Peyer's patch (tissue), 4 donors: ENCODE results near the gene EYA2. TPM values are rescaled to one million over a fixed set of nuclear protein-coding genes. Genes with fewer than 3 reads are reported as not detected.

Source experiments
- DNase-seq, 3 donors: peaks; one replicate each; pipeline ENCODE4 v3.0.0-alpha.2; 2017 to 2019
- H3K27ac ChIP-seq, 4 donors: fragments of 200-600 bp; sonication (generic); one replicate each; pipeline ENCODE4 v1.5.1; 2016 to 2019
- H3K27me3 ChIP-seq, 2 donors: fragments of 200-600 bp; sonication (generic); one replicate each; pipeline ENCODE4 v1.5.1; 2019
- H3K36me3 ChIP-seq, 3 donors: fragments of 200-600 bp; sonication (generic); one replicate each; pipeline ENCODE4 v1.5.1; 2016 to 2019
- H3K4me1 ChIP-seq, 4 donors: fragments of 200-600 bp; sonication (generic); one replicate each; pipeline ENCODE4 v1.5.1; 2016 to 2019
- H3K4me3 ChIP-seq, 4 donors: fragments of 200-600 bp; sonication (generic); 1 replicate in 3 of 4; 2 replicates in 1 of 4; pipeline ENCODE4 v1.5.1; 2016 to 2019; ENCODE audit warnings: mild to moderate bottlenecking in 1 of 4
- H3K9me3 ChIP-seq, 4 donors: fragments of 200-600 bp; sonication (generic); one replicate each; pipeline ENCODE4 v1.5.1; 2016 to 2019; ENCODE audit warnings: mild to moderate bottlenecking in 1 of 4
- POLR2A ChIP-seq, 2 donors: fragments of 450-650 bp; IDR thresholded peaks; one replicate each; pipeline ENCODE4 v1.5.1; 2017; ENCODE audit warnings: antibody characterized with exemption in 2 of 2, mild to moderate bottlenecking in 2 of 2, moderate library complexity in 2 of 2
- total RNA-seq, 4 donors: library from RNA; depleted of rRNA; stranded (reverse); fragments of >200 nt; gene quantifications; one replicate each; pipeline ENCODE4 v1.1.0, GENCODE V29; 2016
- TF ChIP-seq, protein P1 (sequence below), 6 experiments: fragments of 450-650 bp in 4 of 6; fragments of 200-600 bp in 2 of 6; sonication (generic) in 1 of 6; IDR thresholded peaks; one replicate each; pipeline ENCODE4 v1.5.1; 2017 to 2019; ENCODE audit warnings: antibody characterized with exemption in 6 of 6, mild to moderate bottlenecking in 3 of 6, moderate library complexity in 1 of 6

Gene EYA2
- total RNA-seq, 4 donors from 2014 or later: 0.40 to 1.7 TPM; not detected in 2

GRCh38 chr20:46895906-46896242 lies 1.2 kb downstream of the EYA2 start:
- H3K27ac ChIP-seq: no peak overlapping the region
- TF ChIP-seq, protein P1, sequence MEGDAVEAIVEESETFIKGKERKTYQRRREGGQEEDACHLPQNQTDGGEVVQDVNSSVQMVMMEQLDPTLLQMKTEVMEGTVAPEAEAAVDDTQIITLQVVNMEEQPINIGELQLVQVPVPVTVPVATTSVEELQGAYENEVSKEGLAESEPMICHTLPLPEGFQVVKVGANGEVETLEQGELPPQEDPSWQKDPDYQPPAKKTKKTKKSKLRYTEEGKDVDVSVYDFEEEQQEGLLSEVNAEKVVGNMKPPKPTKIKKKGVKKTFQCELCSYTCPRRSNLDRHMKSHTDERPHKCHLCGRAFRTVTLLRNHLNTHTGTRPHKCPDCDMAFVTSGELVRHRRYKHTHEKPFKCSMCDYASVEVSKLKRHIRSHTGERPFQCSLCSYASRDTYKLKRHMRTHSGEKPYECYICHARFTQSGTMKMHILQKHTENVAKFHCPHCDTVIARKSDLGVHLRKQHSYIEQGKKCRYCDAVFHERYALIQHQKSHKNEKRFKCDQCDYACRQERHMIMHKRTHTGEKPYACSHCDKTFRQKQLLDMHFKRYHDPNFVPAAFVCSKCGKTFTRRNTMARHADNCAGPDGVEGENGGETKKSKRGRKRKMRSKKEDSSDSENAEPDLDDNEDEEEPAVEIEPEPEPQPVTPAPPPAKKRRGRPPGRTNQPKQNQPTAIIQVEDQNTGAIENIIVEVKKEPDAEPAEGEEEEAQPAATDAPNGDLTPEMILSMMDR (IDR thresholded peaks at IDR 0.05): no peak
- TF ChIP-seq POLR2A (IDR thresholded peaks at IDR 0.05): no peak
- DNase-seq: no peak
- peaks cover 0 to 21% of the 10 kb centered on the region in 2 donors for H3K27me3 ChIP-seq
- no peaks in the 10 kb centered on the region for H3K36me3 ChIP-seq
- no peak overlapping the region for H3K4me3 ChIP-seq
- peaks cover 0 to 13% (median 0%) of the 10 kb centered on the region in 4 donors for H3K4me1 ChIP-seq
- no peaks in the 10 kb centered on the region for H3K9me3 ChIP-seq

- Histone ChIP-seq H3K4me3 (no peak overlapping the region), H3K27me3 (peaks cover 0 to 21% of the 10 kb centered on the region in 2 donors), H3K9me3 (no peaks in the 10 kb centered on the region), H3K36me3 (no peaks in the 10 kb centered on the region), H3K4me1 (peaks cover 0 to 13% (median 0%) of the 10 kb centered on the region in 4 donors), H3K27ac (no peak overlapping the region)
- no peak for DNase-seq
- TF ChIP-seq POLR2A (IDR thresholded peaks at IDR 0.05): no peak
- TF ChIP-seq, protein P1 (IDR thresholded peaks at IDR 0.05): no peak
Measured at GRCh38 chr20:46897328-46897880, 2.8 kb downstream of the EYA2 start.

GRCh38 chr20:46898423-46898822 lies 3.8 kb downstream of the EYA2 start:
- peaks cover 0 to 13% (median 0%) of the 10 kb centered on the region in 4 donors for H3K4me1 ChIP-seq
- no peak for DNase-seq
- no peaks in the 10 kb centered on the region for H3K36me3 ChIP-seq
- no peaks in the 10 kb centered on the region for H3K9me3 ChIP-seq
- TF ChIP-seq, protein P1 (IDR thresholded peaks at IDR 0.05): no peak
- TF ChIP-seq POLR2A (IDR thresholded peaks at IDR 0.05): no peak
- H3K27ac ChIP-seq: no peak overlapping the region
- peaks cover 0 to 21% of the 10 kb centered on the region in 2 donors for H3K27me3 ChIP-seq
- H3K4me3 ChIP-seq: no peak overlapping the region

- peaks cover 0 to 9% (median 0%) of the 10 kb centered on the region in 4 donors for H3K4me1 ChIP-seq
Measured at GRCh38 chr20:46899621-46900020, 5.0 kb downstream of the EYA2 start.

GRCh38 chr20:46900086-46900485 lies 5.4 kb downstream of the EYA2 start:
- DNase-seq: no peak
- TF ChIP-seq, protein P1 (IDR thresholded peaks at IDR 0.05): no peak
- no peak for TF ChIP-seq POLR2A (IDR thresholded peaks at IDR 0.05)
- peaks cover 0 to 14% of the 10 kb centered on the region in 2 donors for H3K27me3 ChIP-seq
- peaks cover 0 to 4% (median 0%) of the 10 kb centered on the region in 4 donors for H3K4me1 ChIP-seq
- H3K9me3 ChIP-seq: no peaks in the 10 kb centered on the region
- H3K27ac ChIP-seq: no peak overlapping the region
- no peak overlapping the region for H3K4me3 ChIP-seq
- H3K36me3 ChIP-seq: no peaks in the 10 kb centered on the region

More at GRCh38 chr20:46899621-46900020, 5.0 kb downstream of the EYA2 start:
- H3K27me3 ChIP-seq: peaks cover 0 to 19% of the 10 kb centered on the region in 2 donors
- no peaks in the 10 kb centered on the region for H3K9me3 ChIP-seq
- no peak for DNase-seq
- H3K27ac ChIP-seq: no peak overlapping the region
- no peak for TF ChIP-seq POLR2A (IDR thresholded peaks at IDR 0.05)
- TF ChIP-seq, protein P1 (IDR thresholded peaks at IDR 0.05): no peak
- H3K36me3 ChIP-seq: no peaks in the 10 kb centered on the region
- no peak overlapping the region for H3K4me3 ChIP-seq
